HuH-7.5 (cell line): Measurements from ENCODE around the gene DGKZ.
"Not testable (repeated sequence)": the region's sequence is repeated elsewhere in the genome, so short reads cannot be mapped to it uniquely, and the experiment has no call there.

ENCODE experiments used
- DNase-seq: peaks from one replicate; pipeline ENCODE4 v3.0.0; 2011; ENCODE audit warnings: low spot score

Gene DGKZ, protein sequence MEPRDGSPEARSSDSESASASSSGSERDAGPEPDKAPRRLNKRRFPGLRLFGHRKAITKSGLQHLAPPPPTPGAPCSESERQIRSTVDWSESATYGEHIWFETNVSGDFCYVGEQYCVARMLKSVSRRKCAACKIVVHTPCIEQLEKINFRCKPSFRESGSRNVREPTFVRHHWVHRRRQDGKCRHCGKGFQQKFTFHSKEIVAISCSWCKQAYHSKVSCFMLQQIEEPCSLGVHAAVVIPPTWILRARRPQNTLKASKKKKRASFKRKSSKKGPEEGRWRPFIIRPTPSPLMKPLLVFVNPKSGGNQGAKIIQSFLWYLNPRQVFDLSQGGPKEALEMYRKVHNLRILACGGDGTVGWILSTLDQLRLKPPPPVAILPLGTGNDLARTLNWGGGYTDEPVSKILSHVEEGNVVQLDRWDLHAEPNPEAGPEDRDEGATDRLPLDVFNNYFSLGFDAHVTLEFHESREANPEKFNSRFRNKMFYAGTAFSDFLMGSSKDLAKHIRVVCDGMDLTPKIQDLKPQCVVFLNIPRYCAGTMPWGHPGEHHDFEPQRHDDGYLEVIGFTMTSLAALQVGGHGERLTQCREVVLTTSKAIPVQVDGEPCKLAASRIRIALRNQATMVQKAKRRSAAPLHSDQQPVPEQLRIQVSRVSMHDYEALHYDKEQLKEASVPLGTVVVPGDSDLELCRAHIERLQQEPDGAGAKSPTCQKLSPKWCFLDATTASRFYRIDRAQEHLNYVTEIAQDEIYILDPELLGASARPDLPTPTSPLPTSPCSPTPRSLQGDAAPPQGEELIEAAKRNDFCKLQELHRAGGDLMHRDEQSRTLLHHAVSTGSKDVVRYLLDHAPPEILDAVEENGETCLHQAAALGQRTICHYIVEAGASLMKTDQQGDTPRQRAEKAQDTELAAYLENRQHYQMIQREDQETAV

DNA sequence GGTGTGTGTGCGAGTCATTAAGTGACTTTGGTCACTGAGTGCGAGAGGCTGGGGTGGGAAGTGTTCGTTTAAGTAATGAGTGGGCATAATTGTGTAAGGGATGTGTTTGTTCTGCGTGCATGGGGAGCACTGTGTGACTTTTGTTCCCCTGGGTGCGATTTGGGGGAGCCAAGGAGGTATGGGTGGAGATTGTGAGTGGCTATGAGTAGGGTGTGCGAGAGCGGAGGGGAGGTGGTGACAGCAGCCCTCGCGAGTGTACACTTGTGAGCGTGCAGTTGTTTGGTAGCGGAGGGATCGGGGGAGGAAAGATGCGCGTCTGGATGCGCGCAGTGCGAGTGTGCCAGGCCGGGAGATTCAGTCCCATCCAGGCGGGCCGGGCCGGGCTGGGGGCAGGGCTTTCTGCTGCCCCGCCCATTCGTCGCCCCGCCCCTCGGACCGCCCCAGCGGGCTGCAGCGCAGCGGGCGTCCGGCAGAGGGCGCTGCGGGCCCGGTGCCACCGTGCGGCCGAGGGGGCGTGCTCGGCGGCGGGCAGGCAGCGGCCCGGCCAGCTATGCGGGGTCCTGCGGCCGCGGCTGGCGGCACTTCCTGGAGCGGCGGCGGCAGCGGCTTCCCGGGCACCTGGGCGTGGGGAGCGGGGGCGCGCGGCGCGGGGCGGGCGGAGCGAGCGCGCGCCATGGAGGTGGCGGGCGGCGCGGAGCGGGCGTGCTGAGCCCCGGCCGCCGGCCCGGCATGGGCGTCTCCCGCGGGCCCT, at the start of gene DGKZ:
DGKZ (plus strand) TSS at position 578 of the 751 bp plus-strand sequence. CDS start 197 bp downstream, outside the sequence.
- peak; percentile 85 for DNase-seq

DNA sequence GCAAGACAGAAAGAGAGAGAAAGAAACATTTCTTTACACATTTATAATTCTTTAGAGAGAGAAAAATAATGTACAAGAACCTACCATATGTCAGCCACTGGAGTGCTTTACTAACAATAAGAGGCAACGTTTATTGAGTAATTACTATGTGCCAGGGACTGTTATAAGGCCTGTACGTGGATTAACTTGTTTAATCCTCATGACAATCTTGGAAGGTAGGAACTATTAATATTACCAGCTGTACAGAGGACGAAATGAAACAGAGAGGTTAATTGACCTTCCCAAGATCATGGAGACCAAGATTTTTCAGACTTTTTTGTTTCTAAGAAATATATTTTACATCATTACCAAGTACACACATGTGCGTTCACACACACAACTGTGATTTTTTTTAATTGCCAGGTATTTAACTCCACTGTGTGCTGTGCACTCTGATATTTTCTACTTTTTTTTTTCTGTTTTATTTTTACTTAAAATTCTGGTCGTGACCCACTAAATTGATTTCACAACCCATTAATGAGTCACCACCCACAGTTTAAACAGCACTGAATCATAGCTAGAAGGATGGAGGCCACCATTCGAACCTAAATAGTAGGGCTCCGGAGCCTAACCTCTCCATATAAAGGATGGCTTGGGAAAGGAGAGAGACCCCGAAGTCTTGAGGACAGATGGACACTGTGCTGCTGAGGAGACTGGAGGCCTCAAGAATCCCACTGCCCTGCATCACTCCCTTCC, 48.4 kb upstream of the DGKZ start:
- DNase-seq, result no peak

DNA sequence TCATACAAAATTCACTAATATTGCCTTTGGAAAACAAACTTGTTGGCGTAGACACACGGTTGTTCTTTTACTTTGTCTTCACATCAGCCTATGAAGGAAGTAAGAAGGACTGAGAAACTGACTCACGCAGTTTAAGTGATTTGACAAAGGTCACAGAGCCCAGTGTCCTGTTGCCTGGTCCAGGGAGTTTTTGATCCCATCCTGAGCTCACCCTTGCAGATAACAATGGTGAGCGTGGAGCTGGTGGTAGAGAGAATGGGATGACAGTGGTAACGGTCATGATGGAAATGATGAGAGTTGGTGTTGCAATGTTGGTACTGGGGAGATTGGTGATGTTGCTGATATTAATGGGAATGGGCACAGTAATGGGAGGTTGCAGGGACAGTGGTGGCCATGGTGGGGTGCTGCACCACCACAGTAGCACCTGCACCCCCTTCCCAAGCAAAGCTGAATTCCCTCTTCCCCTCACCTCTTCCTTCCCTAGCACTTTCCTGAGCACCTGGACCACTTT, 47.8 kb upstream of the DGKZ start:
- no peak for DNase-seq

DNA sequence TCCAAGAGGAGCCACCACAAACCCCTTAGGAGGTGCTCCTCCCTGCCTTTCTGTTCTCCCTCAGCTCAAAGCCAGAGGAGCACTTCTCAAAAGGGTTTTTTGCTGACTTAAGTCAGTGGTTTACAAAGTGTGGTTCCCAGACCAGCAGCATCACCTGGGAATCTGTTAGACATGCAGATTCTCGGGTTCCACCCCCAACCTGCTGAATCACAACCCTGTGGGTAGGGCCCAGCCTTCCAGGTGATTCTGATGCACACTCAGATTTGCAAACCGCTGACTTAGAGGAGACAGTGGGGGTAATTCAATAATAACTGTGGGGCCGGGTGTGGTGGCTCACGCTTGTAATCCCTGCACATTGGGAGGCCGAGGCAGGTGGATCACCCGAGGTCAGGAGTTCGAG, 47.0 kb upstream of the DGKZ start:
- DNase-seq, result no peak

DNA sequence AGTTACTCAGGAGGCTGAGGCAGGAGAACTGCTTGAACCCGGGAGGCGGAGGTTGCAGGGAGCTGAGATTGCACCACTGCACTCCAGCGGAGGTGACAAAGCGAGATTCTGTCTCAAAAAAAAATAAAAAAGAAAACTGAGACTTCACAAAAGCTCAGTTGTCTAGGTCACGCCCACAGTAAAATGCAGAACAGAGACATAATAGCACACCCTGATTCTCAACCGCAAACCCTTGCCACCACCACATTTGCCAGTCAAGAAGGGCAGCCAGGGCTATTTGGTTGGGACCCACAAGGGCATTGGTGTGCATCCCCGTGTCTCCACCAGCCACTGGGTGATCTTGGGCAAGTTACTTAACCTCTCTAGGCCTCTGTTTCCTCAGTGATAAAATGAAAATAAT, 44.4 kb upstream of the DGKZ start:
- no peak for DNase-seq

DNA sequence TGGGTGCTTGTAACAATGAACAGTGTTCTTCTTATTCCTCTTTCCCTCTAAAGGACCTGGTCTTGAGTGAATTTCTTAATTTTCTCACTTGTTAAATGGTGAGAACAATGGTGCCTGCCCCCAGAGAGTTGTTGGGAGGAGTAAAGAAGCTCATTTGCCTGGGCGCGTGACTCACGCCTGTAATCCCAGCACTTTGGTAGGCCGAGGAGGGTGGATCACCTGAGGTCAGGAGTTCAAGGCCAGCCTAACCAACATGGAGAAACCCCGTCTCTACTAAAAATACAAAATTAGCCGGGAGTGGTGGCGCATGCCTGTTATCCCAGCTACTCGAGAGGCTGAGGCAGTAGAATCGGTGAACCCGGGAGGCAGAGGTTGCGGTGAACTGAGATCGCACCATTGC, 43.2 kb upstream of the DGKZ start:
- DNase-seq, result not testable (repeated sequence)

DNA sequence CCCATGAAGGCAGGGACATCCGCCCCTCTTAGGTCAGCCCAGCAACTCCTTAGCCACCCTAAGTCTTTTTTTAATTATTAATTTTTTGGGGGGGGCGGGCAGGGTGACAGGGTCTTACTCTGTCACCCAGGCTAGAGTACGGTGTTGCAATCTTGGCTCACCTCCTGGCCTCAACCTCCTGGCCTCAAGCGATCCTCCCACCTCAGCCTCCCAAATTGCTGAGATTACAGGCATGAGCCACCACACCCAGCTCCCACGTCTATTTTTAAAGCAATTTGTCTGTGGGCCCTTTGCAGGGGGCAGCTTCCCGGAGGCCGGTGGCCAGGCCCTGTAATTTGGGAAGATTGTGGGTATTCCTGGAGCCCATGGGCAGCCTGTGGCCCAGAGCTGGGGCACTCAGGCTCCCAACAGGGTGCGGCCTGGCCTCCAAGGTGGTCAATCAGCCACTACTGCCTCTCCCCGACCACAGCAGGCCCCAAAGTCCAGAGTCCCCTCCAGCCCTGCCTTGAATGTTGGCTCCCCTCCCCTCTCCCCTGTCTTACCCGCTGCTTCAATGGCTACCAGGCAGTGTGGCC, 42.6 kb upstream of the DGKZ start:
- no peak for DNase-seq

DNA sequence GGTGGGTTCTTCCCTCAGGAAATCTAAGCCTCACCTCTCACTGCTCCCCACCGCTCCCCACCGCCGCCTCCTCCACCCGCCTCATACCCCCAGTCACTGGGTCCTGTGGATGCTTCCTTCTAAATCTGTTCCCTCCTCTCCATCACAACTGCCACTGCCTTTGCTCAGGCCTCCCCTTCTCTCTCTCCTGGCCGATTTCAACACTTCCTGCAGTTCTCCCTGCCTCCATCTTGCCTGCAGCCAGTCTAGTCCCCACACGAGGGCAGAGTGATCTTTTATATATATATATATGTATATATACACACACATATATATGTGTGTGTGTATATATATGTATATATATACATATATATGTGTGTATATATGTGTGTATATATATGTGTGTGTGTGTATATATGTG, 42.0 kb upstream of the DGKZ start:
- DNase-seq, result no peak

DNA sequence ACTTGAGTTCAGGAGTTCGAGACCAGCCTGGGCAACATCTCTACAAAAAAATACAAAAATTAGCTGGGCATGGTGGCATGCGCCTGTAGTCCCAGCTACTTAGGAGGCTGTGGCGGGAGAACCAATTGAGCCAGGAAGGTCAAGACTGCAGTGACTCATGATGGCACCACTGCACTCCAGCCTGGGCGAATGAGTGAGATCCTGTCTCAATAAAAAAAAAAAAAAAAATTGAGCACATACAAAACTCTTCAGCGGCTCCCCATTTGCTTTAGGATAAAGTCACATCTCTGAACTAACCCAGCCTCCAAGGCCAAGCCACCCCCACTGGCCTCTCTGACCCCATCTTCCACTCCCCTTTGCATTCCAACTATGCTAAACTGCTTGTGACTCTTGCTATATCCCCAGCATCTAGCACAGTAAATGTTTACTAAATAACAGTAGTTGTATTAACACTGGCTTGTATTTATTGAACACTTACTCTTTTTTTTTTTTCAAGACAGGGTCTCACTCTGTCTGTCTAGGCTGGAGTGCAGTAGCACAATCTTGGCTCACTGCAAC, 40.9 kb upstream of the DGKZ start:
- no peak for DNase-seq

DNA sequence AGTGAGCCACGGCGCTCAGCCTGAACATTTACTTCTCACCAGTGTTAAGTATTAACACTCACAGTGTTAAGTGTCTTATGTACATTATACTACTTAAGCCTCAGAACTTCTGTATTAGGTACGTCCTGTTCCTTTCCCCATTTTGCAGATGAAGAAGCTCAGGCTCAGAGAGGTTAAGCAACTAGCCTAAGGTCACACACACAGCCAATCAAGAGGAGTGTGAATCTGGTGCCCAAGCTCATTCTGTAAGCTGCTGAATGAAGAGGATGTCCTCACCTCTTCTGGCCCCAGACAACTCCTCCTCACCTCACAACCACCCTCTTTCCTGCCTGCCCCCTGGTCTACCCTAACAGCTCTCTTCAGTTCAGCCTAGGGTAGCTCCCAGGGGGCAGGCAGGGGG, 39.9 kb upstream of the DGKZ start:
- no peak for DNase-seq

DNA sequence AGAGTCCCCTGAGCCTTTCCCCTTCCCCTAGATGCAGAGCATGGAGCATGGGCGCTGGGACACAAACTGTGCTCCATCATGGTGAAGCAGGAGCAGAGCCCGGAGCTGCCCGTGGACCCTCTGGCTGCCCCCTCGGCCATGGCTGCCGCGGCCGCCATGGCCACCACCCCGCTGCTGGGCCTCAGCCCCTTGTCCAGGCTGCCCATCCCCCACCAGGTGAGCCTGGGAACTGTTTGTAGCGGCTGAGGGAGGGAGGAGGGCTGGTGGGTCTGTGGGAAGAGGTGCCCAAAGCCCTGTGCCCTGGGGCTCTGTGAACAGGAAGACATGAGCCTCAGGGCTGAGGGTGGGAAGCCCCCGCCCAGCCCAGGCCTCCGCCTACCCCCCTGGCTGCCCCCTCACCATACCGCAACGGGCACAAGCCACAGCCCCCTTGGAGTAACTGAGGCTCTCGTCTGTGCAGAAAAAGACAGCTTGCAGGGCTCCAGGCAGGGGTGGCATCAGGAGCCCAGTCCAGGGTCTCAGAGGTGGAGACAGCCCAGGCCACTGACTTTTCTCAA, 39.4 kb upstream of the DGKZ start:
- no peak for DNase-seq

DNA sequence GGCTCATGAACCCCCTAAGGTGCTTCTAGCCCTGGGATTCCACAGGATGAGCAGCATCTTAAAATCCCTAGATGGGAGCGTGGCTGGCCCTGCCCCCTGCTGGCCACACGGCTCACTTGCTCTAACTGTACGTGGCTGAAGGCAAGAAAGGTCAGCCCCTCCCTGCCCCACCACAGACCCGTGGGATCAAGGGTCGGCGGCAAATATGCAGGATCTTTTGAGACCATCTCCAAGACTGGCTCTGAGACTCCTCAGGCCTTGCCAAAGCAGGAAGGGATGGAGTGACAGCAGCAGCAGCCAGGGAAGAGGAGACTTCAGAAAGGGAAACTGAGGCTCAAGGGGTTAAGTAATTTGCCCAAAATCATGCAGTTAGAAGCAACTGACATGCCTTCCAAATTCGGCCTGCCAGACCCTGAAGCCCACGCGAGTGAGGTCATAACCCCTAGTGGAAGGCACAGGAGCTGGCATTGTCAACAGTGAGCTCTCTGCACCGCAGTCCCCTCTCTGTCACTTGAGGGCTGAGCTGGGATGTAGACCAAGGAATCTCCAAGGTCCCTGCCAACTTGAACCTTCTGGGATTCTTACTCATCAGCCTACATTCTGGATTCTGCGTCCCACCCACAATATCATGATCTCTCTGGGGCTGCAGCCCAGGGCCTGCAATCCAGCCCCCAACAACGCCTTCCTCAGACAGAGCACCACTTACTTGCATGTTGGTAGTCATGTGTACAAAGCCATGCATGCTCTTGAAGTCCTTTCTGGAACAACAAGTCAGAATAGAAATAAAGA, 38.4 kb upstream of the DGKZ start:
- DNase-seq, result peak; percentile 90

DNA sequence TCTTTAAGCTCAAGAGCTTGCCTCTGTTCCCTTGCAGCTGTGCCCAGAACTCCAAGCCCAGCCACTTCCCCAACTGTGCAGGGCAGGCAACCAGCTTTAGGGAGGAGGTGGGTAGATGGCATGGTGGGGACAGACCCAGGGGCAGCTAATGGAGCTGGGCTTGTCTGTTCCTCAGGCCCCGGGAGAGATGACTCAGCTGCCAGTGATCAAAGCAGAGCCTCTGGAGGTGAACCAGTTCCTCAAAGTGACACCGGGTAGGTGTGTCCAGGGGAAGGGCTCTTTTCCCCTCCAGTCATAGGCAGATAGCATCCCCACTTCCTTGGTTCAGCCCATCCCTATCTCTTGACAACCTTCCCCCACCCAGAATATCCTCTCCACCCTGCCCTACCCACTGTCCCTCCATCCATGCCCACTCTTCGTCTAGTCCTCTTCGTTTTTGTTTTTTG, 37.4 kb upstream of the DGKZ start:
- no peak for DNase-seq

DNA sequence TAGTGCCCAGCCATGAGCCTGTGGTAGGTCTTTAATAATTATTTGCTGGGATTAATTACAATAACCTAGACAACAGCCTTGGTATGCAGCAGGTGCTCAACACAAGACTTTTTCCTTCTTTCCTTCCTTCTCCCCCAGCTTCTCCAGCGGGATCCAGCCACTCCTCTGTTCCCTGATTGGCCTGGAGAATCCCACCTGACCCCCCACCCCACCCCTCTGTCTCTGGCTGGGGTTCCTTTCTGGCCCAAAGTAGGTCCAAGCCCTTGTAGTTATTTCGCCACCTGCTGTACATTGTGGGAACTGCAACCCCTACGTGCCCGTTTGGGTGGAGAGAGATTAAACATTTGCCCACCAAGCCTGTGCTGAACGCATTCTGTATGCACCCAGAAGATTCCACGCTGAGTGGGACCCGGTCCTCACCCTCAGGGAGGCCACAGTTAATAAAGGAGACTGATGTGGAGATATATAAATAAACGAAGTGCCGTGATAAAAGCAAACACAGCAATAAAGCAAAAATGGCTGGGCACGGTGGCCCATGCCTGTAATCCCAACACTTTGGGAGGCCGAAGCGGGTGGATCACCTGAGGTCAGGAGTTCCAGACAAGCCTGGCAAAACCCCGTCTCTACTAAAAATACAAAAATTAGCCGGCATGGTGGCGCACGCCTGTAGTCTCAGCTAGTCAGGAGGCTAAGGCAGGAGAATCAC, 32.1 kb upstream of the DGKZ start:
- DNase-seq, result peak; percentile 93

DNA sequence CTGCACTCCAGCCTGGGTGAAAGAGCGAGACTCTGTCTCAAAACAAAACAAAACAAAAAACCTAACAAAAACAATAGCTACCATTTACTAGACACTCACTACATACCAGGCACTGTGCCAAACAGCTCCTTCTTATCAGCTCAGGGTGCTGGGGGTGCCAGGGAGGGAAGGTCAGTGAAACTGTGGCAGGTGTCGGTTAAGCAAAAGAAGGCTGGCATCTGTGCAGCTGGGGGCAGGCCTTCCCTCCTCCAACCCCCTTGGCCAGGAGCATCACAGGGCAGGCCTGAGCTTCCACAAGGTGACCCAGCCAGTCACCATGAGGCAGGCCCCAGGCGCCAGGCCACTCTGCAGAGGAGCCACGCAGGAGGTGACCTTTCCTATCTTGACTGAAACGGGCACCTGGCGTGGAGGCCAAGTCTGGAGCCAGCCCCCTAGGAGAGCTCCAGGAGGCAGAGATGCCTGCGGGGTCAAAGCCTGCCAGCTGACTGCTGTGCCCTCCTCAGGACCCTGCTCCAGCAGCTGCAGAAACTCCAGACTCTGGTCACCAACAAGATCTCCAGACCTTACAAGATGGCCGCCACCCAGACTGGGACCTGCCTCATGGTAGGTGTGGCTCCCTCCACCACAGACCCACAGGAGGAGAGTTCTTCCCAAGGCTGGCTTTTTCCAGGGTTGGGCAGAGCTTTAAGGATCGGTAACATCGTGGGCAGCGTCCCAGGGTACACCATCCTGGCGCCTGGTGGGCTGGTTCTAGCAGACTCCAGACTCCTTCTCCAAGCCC, 31.3 kb upstream of the DGKZ start:
- no peak for DNase-seq

DNA sequence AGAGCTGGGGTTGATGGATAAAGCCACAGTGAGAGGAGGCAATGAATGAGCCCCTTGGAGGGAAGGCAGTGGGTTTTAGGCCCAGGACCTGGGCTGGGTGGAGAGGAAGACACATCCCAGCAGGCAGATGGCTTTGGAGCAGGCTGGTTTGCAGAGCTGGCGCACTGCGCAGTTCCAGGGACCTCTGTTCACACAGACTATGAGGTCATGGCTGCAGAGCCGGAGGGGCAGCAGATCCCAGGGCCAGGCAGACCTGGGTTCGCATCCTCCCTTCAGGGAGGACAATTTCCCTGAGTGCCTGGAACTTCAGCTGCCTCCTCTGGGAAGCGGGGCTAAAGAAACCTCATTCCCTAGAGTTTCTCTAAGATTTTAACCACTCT, 28.2 kb upstream of the DGKZ start:
- DNase-seq, result no peak

DNA sequence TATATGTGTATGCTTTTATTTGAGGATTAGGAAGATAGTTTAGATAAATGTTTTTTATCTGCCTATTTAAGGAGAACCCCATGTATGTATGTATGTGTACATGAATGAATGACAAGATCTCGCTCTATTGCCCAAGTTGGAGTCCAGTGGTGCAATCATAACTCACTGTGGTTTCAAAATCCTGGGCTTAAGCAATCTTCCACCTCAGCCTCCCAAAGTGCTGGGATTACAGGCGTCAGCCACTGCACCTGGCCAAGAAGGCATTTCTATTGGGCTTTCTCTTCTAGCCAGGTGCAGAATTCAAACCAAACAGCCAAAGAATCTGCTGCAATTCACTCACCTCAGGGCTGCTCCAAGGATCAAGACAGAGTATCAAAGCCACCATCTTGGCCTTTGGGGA, 25.5 kb upstream of the DGKZ start:
- no peak for DNase-seq

DNA sequence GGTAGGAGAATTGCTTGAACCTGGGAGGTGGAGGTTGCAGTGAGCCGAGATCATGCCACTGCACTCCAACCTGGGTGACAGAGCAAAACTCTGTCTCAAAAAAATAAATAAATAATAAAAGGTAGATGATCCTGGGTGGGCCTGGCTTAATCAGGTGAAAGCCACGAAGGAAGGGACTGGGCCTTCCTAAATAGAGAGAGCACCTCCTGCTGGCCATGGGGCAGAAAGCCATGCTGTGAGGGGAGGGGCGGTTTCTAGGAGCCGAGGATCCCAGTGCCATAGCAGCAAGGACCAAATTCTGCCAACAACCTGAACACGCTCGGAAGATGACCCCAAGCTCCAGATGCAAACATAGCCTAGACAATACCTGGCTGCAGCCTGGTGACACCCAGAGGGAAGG, 24.5 kb upstream of the DGKZ start:
- DNase-seq, result no peak
